HL-60 (cell line): ENCODE data around the gene PPP1R11.

ENCODE experiments used
- CTCF ChIP-seq: IDR thresholded peaks from one replicate; pipeline ENCODE4 v1.5.1; 2011; ENCODE audit warnings: low read length, control low read depth, inconsistent platforms; ENCODE audit not compliant: insufficient read depth
- GABPA ChIP-seq: IDR thresholded peaks from 2 replicates; pipeline ENCODE4 v1.6.1; 2012; ENCODE audit warnings: low read depth
- POLR2AphosphoS5 ChIP-seq: IDR thresholded peaks from 2 replicates; pipeline ENCODE4 v1.6.1; 2012; ENCODE audit warnings: low read depth
- REST ChIP-seq: IDR thresholded peaks from 2 replicates; pipeline ENCODE4 v1.6.1; 2012; ENCODE audit warnings: low read depth; ENCODE audit not compliant: insufficient replicate concordance
- SPI1 ChIP-seq: IDR thresholded peaks from 2 replicates; pipeline ENCODE4 v1.6.1; 2012; ENCODE audit warnings: low read depth, mild to moderate bottlenecking, borderline replicate concordance

- TF ChIP-seq POLR2AphosphoS5 (no peak), CTCF (no peak), REST (no peak), GABPA (no peak), SPI1 (no peak)
Measured at GRCh38 chr6:30100585-30101443, 33.8 kb downstream of the PPP1R11 start.
